ENCODE results near the gene TXNDC11. TPM values are rescaled to one million over a fixed set of nuclear protein-coding genes. Genes with fewer than 3 reads are reported as not detected.

Gene TXNDC11
- total RNA-seq, 1 experiment from 2014 or later: 37.2 TPM

- DNase-seq (ENCODE audit: low read depth): no peak
These were observed 110.2 kb downstream of the TXNDC11 start for GRCh38 chr16:11632455-11632939.

- no peak for DNase-seq (ENCODE audit: low read depth)
These were observed 111.4 kb downstream of the TXNDC11 start for GRCh38 chr16:11631214-11631613.

- no peak for DNase-seq (ENCODE audit: low read depth)
These were observed 111.9 kb downstream of the TXNDC11 start for GRCh38 chr16:11630768-11631056.

- no peak for DNase-seq (ENCODE audit: low read depth)
These were observed 112.5 kb downstream of the TXNDC11 start for GRCh38 chr16:11630046-11630767.

Small RNA genes within 50 kb of the gene (small RNA-seq; reads per million reads assigned to genes)
- gene RF00017: not detected

Other genes with a start within 250 kb of the TXNDC11 start
- gene LITAF, start 155.9 kb downstream of the TXNDC11 start, total RNA-seq (2014; rRNA removed; shearing (Covaris generic)): 19.9 and 29.8 TPM in 2 replicates
- 9.5 and 10.2 TPM in 2 replicates for gene SNN, start 74.4 kb downstream of the TXNDC11 start, total RNA-seq (2014; rRNA removed; shearing (Covaris generic))
- gene ZC3H7A, start 54.4 kb upstream of the TXNDC11 start, total RNA-seq (2014; rRNA removed; shearing (Covaris generic)): 20.9 and 35.3 TPM in 2 replicates
- 196 and 208 TPM in 2 replicates for gene RSL1D1, start 108.7 kb upstream of the TXNDC11 start, total RNA-seq (2014; rRNA removed; shearing (Covaris generic))
- 86.2 and 94.1 TPM in 2 replicates for gene GSPT1, start 173.1 kb upstream of the TXNDC11 start, total RNA-seq (2014; rRNA removed; shearing (Covaris generic))
- 0.34 and 1.0 TPM in 2 replicates for gene NPIPB2, start 199.2 kb upstream of the TXNDC11 start, total RNA-seq (2014; rRNA removed; shearing (Covaris generic))
- not detected in 2 replicates for gene TNFRSF17, start 222.4 kb upstream of the TXNDC11 start, total RNA-seq (2014; rRNA removed; shearing (Covaris generic))
- 5.4 and 6.1 TPM in 2 replicates for gene SNX29, start 233.9 kb upstream of the TXNDC11 start, total RNA-seq (2014; rRNA removed; shearing (Covaris generic))

Data from HT1080 (cell line).